Panc1 (cell line): ENCODE results near the gene MYO6. TPM values are rescaled to one million over a fixed set of nuclear protein-coding genes. Genes with fewer than 3 reads are reported as not detected.
A peak's percentile ranks its signal among the peaks of the same experiment; 100 is the strongest.

ENCODE experiments used
- ATAC-seq: fragments of 200-7000 bp; cut with Tn5 transposase; 2 replicates; pipeline ENCODE4 v1.9.1; 2020; ENCODE audit warnings: mild to moderate bottlenecking, moderate library complexity
- BruUV-seq: library from RNA; stranded (reverse); fragments of 400-500 nt; replicated peaks from 2 replicates; lab custom pipeline; 2021; lab: Mats Ljungman, UMichigan
- CTCF ChIA-PET: fragments of 300-600 bp; sonication (Branson Sonifier 250); formaldehyde crosslinking; loops from one replicate; lab custom pipeline; 2022; ENCODE audit warnings: antibody characterized with exemption; lab: Charles Lee
- POLR2A ChIA-PET: fragments of 300-600 bp; sonication (Branson Sonifier 250); formaldehyde crosslinking; loops from one replicate; lab custom pipeline; 2022; ENCODE audit warnings: antibody characterized with exemption; lab: Charles Lee
- DNase-seq: peaks from one replicate; pipeline ENCODE4 v3.0.0-alpha.2; 2010; ENCODE audit warnings: low read depth, low spot score
- H3K27ac ChIP-seq: 2 replicates; pipeline ENCODE4 v1.5.1; 2011; ENCODE audit warnings: mild to moderate bottlenecking, low read length, inconsistent platforms
- H3K27me3 ChIP-seq: fragments of 200-500 bp; sonication (Bioruptor generic); 2 replicates; pipeline ENCODE4 v1.6.0; 2014; ENCODE audit warnings: low read length, inconsistent platforms; ENCODE audit not compliant: control insufficient read depth, insufficient read depth
- H3K36me3 ChIP-seq: fragments of 200-500 bp; sonication (Bioruptor generic); 2 replicates; pipeline ENCODE4 v1.5.1; 2014; ENCODE audit warnings: inconsistent platforms, mild to moderate bottlenecking, low read length, moderate library complexity; ENCODE audit not compliant: control insufficient read depth, insufficient read depth
- H3K4me1 ChIP-seq: 2 replicates; pipeline ENCODE4 v1.5.1; 2011; ENCODE audit warnings: inconsistent platforms, mild to moderate bottlenecking, low read length, moderate library complexity; ENCODE audit not compliant: control insufficient read depth, insufficient read depth
- H3K4me3 ChIP-seq, 2 experiments: 2 replicates each; pipeline ENCODE4 v1.5.1; 2011 to 2012; ENCODE audit warnings: low read depth in 2 of 2, low read length in 2 of 2, mild to moderate bottlenecking in 2 of 2, inconsistent platforms in 1 of 2, moderate library complexity in 1 of 2
- H3K9me3 ChIP-seq: fragments of 200-500 bp; sonication (Bioruptor generic); 2 replicates; pipeline ENCODE4 v1.5.1; 2014; ENCODE audit warnings: low read depth, mild to moderate bottlenecking, inconsistent platforms, low read length, moderate library complexity; ENCODE audit not compliant: control insufficient read depth, insufficient read depth
- CTCF ChIP-seq: fragments of 450-650 bp; IDR thresholded peaks from 2 replicates; pipeline ENCODE4 v1.5.1; 2017; ENCODE audit warnings: mild to moderate bottlenecking
- POLR2AphosphoS5 ChIP-seq: IDR thresholded peaks from 2 replicates; pipeline ENCODE4 v1.6.1; 2012; ENCODE audit warnings: mild to moderate bottlenecking, low read depth, low read length, moderate library complexity
- REST ChIP-seq, 2 experiments: IDR thresholded peaks; 2 replicates each; pipeline ENCODE4 v1.6.1; 2011 to 2012; ENCODE audit warnings: low read depth in 2 of 2, control low read depth in 1 of 2, low read length in 1 of 2, mild to moderate bottlenecking in 1 of 2, moderate library complexity in 1 of 2; ENCODE audit not compliant: insufficient read depth in 1 of 2
- SIN3A ChIP-seq: IDR thresholded peaks from 2 replicates; pipeline ENCODE4 v1.6.1; 2012; ENCODE audit warnings: low read depth, mild to moderate bottlenecking, low read length, moderate library complexity, borderline replicate concordance; ENCODE audit not compliant: insufficient read depth
- TCF7L2 ChIP-seq: IDR thresholded peaks from 2 replicates; pipeline ENCODE4 v1.6.1; 2011; ENCODE audit warnings: mild to moderate bottlenecking, low read depth, low read length, inconsistent platforms
- in situ Hi-C: cut with HindIII; loops from 2 replicates; pipeline ENCODE4 v1.10.0; 2016; ENCODE audit warnings: low sequenced_read_pairs, low pct_unique_long_range_greater_than_20kb
- intact Hi-C: fragments of 100-400 bp; cut with micrococcal nuclease; formaldehyde crosslinking; loops from one replicate; pipeline ENCODE4 v1.10.0; 2022; ENCODE audit not compliant: unreplicated experiment
- total RNA-seq: library from RNA; stranded (reverse); gene quantifications from one replicate; pipeline ENCODE4 v1.2.1, GENCODE V29; 2021; ENCODE audit not compliant: unreplicated experiment

The MYO6 gene
- total RNA-seq, 1 experiment from 2014 or later, result 52.3 TPM

GRCh38 chr6:75848274-75848673, 99.2 kb downstream of the MYO6 start:
- no TSS peak for BruUV-seq
- intact Hi-C loops, result no loop called here

GRCh38 chr6:75849329-75850025, 100.4 kb downstream of the MYO6 start:
- no TSS peak for BruUV-seq
- no peaks in the 10 kb centered on the region for H3K27me3 ChIP-seq
- ChIA-PET POLR2A (interaction anchor here (0.6 kb wide), 2 partner anchors 21 to 91 kb away, joined by 3 to 7 read pairs; no protein-coding TSS in a partner anchor), CTCF (no interaction called here)
- H3K36me3 ChIP-seq, result no peaks in the 10 kb centered on the region
- peak overlapping the region in 1 of 2 experiments; percentile 2; a peak in 1 of 4 replicates for H3K4me3 ChIP-seq
- H3K4me1 ChIP-seq, result peaks cover 34% of the 10 kb centered on the region
- peak overlapping the region; percentile 58 for H3K27ac ChIP-seq
- no peak for DNase-seq
- peak; percentile 64 for ATAC-seq
- intact Hi-C loops (no loop called here), in situ Hi-C loops (no loop called here)
- H3K9me3 ChIP-seq, result no peaks in the 10 kb centered on the region
- TF ChIP-seq TCF7L2 (peak; percentile 90), SIN3A (no peak)

More at GRCh38 chr6:75848274-75848673, 99.2 kb downstream of the MYO6 start:
- Histone ChIP-seq H3K4me1 (peaks cover 33% of the 10 kb centered on the region), H3K9me3 (no peaks in the 10 kb centered on the region), H3K4me3 (no peak overlapping the region), H3K36me3 (no peaks in the 10 kb centered on the region), H3K27me3 (no peaks in the 10 kb centered on the region), H3K27ac (no peak overlapping the region)
- ATAC-seq (no peak), DNase-seq (no peak)
- no peak for TF ChIP-seq TCF7L2
- TF ChIP-seq POLR2AphosphoS5, result no peak
- no peak for TF ChIP-seq REST (IDR thresholded peaks at IDR 0.05; ENCODE audit: insufficient read depth in 1 of 2, low read depth in 2 of 2, low read length in 1 of 2)
- TF ChIP-seq SIN3A, result no peak
- no peak for TF ChIP-seq CTCF
- POLR2A ChIA-PET, result no interaction called here
- CTCF ChIA-PET, result no interaction called here
- in situ Hi-C loops, result no loop called here
